ENCODE measurements around the gene SRP68. TPM values are rescaled to one million over a fixed set of nuclear protein-coding genes. Genes with fewer than 3 reads are reported as not detected.

The SRP68 gene
- polyA plus RNA-seq, 1 donor: 65.2 TPM

DNA sequence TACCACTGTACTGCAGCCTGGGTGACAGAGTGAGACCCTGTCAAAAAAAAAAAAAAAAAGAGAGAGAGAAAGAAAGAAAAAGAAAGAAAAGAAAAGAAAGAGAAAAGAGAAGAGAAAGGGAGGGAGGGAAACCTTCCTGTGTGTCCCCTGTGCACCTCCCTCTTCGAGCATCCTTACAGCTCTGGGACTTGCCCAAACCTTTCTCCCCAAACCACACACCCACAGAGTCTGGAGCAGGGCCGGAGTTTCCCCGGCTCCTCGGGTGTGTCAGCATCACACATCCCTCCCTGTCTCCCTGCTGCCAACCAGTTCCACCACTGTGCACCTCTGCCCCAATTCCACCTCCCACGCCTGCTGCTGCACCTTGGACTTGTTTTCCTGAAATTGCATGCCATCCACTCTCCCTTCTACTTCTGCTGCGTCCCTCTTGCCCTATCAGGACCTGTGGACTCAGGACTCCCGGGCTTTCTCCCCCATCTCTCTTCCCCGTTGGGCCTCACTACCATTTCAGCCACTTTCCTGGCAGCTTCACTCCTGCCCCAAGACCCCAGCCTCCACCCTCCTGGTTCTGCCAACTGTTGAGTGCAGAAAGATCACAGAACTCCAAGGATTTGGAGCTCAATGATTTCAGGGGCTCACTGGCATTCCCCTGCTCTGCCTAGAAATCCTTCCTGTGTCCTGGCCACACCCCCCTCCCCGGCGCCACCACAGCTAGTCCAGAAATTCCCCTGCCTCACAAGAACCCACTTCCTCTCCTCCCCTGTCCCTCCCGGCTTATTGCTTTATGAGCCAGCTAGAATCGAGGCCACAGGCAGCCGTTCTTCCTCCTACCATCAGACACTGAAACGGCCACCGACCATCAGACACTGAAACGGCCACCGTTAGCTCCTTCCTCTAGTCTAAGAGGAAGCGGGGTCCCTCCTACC lies 75.4 kb downstream of the SRP68 start:
- Histone ChIP-seq H3K4me3 (ENCODE audit: low read length) (no peak overlapping the region), H3K36me3 (ENCODE audit: control insufficient read depth, insufficient read depth, low read length) (peaks cover 21% of the 10 kb centered on the region), H3K27me3 (ENCODE audit: control insufficient read depth, insufficient read depth, low read length) (no peaks in the 10 kb centered on the region), H3K27ac (ENCODE audit: low read length) (peak overlapping the region; percentile 90), H3K4me1 (ENCODE audit: control insufficient read depth, insufficient read depth, low read length) (peaks cover 54% of the 10 kb centered on the region), H3K9me3 (ENCODE audit: control insufficient read depth, low read depth, low read length) (peaks cover 2% of the 10 kb centered on the region)
- 0% methylated on average over 2 of the region's 18 CpGs for WGBS (ENCODE audit: insufficient coverage, low lambda C conversion rate)
- peak; percentile 90 to 95 for DNase-seq

DNA sequence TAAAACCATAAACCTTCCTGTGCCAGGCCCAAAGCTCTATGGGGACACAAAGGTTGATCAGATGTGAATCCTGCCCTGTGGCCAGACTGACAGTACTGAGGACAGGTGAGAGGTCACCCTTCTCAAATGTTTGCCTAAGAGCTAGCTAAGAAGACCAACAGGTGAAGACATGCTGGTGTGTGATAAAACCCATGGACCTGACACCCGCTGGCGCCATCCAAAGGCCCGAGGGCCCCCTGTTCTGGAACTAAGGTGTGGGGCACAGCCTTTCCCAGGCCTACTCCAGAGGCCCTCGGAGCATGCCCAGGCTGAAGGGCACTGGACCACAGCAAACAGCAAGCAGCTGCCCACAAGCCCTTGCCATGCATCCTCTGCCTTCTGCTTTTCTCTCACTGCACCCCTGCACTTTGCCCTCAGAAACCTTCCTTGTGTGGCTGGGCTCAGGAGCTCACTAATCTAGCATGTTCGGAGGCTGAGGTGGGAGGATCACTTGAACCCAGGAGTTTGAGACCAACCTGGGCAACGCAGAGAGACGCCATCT lies 76.9 kb downstream of the SRP68 start:
- peaks cover 23% of the 10 kb centered on the region for H3K36me3 ChIP-seq (ENCODE audit: control insufficient read depth, insufficient read depth, low read length)
- H3K4me3 ChIP-seq (ENCODE audit: low read length): no peak overlapping the region
- H3K27me3 ChIP-seq (ENCODE audit: control insufficient read depth, insufficient read depth, low read length): no peaks in the 10 kb centered on the region
- no peaks in the 10 kb centered on the region for H3K9me3 ChIP-seq (ENCODE audit: control insufficient read depth, low read depth, low read length)
- no CpG with 5 or more reads among the region's 7 CpGs for WGBS (ENCODE audit: insufficient coverage, low lambda C conversion rate)
- peaks cover 47% of the 10 kb centered on the region for H3K4me1 ChIP-seq (ENCODE audit: control insufficient read depth, insufficient read depth, low read length)
- peak overlapping the region; percentile 90 for H3K27ac ChIP-seq (ENCODE audit: low read length)
- DNase-seq: peak in 1 of 2 donors; percentile 51

DNA sequence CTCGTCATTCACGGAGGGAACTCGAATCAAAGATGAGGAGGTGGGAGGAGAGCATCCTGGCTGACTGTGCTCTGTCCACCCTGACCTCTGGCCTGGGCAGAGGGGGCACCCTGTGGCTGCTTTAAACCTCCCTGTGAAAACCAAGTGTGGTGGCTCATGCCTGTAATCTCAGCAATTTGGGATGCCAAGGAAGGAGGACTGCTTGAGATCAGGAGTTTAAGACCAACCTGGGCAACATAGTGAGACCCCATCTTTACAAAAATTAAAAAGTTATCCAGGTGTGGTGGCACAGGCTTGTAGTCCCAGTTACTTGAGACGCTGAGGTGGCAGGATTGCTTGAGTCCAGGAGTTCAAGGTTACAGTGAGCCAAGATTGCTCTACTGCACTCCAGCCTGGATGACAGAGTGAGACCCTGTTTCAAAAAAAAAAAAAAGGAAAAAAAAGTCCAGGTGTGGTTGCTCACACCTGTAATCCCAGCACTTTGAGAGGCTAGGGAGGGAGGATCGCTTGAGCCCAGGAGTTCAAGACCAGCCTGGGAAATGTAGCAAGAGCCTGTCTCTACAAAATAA lies 77.4 kb downstream of the SRP68 start:
- no CpG with 5 or more reads among the region's 5 CpGs for WGBS (ENCODE audit: insufficient coverage, low lambda C conversion rate)
- Histone ChIP-seq H3K36me3 (ENCODE audit: control insufficient read depth, insufficient read depth, low read length) (peaks cover 20% of the 10 kb centered on the region), H3K27ac (ENCODE audit: low read length) (peak overlapping the region; percentile 90), H3K9me3 (ENCODE audit: control insufficient read depth, low read depth, low read length) (no peaks in the 10 kb centered on the region), H3K4me1 (ENCODE audit: control insufficient read depth, insufficient read depth, low read length) (peaks cover 43% of the 10 kb centered on the region), H3K4me3 (ENCODE audit: low read length) (no peak overlapping the region), H3K27me3 (ENCODE audit: control insufficient read depth, insufficient read depth, low read length) (no peaks in the 10 kb centered on the region)
- peak in 1 of 2 donors; percentile 51 for DNase-seq

DNA sequence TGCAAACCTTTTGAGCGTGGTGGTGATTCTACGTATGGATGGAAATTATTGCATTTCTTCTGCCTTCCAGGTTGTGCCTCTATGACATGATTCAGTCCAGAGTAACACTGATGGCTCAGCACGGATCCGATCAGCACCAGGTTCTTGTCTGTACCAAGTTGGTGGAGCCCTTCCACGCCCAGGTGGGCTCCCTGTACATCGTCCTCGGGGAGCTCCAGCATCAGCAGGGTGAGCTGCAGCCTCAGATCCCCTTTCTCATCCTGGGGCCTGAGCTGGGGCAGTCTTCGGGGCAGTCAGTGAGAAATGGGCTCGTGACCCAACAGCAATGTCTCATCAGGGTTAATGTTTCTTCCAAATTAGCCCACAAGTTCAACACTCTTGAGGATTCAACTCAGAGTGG lies 80.9 kb downstream of the SRP68 start:
- Histone ChIP-seq H3K4me1 (ENCODE audit: control insufficient read depth, insufficient read depth, low read length) (peaks cover 15% of the 10 kb centered on the region), H3K4me3 (ENCODE audit: low read length) (no peak overlapping the region), H3K9me3 (ENCODE audit: control insufficient read depth, low read depth, low read length) (no peaks in the 10 kb centered on the region), H3K27ac (ENCODE audit: low read length) (no peak overlapping the region), H3K27me3 (ENCODE audit: control insufficient read depth, insufficient read depth, low read length) (no peaks in the 10 kb centered on the region), H3K36me3 (ENCODE audit: control insufficient read depth, insufficient read depth, low read length) (peaks cover 24% of the 10 kb centered on the region)
- WGBS (ENCODE audit: insufficient coverage, low lambda C conversion rate): 100% methylated on average over 1 of the region's 9 CpGs
- no peak for DNase-seq

Other genes starting within 250 kb of the SRP68 start
- gene UNC13D, start 228.1 kb downstream of the SRP68 start, polyA plus RNA-seq: 55.8 TPM
- 107 TPM for gene WBP2, start 217.2 kb downstream of the SRP68 start, polyA plus RNA-seq
- 9.8 TPM for gene TRIM47, start 193.9 kb downstream of the SRP68 start, polyA plus RNA-seq
- gene TRIM65, start 175.6 kb downstream of the SRP68 start, polyA plus RNA-seq: 18.7 TPM
- gene MRPL38, start 167.6 kb downstream of the SRP68 start, polyA plus RNA-seq: 62.1 TPM
- 52.1 TPM for gene FBF1, start 131.5 kb downstream of the SRP68 start, polyA plus RNA-seq
- gene ACOX1, start 93.4 kb downstream of the SRP68 start, polyA plus RNA-seq: 64.6 TPM
- 24.5 TPM for gene TEN1, start 93.3 kb downstream of the SRP68 start, polyA plus RNA-seq
- 14.9 TPM for gene CDK3, start 71.7 kb downstream of the SRP68 start, polyA plus RNA-seq
- gene EVPL, start 45.2 kb downstream of the SRP68 start, polyA plus RNA-seq: 63.2 TPM
- 0.93 TPM for gene GALR2, start 2.3 kb upstream of the SRP68 start, polyA plus RNA-seq
- 23.7 TPM for gene ZACN, start 6.7 kb upstream of the SRP68 start, polyA plus RNA-seq
- 97.8 TPM for gene EXOC7, start 31.3 kb upstream of the SRP68 start, polyA plus RNA-seq
- gene FOXJ1, start 68.7 kb upstream of the SRP68 start, polyA plus RNA-seq: 1.2 TPM
- 19.2 TPM for gene RNF157, start 168.0 kb upstream of the SRP68 start, polyA plus RNA-seq
- gene UBALD2, start 192.8 kb upstream of the SRP68 start, polyA plus RNA-seq: 68.4 TPM
- gene QRICH2, start 235.8 kb upstream of the SRP68 start, polyA plus RNA-seq: 3.1 TPM

All from large intestine (tissue), 3 donors.